NCI-H2171 (cell line): Measurements from ENCODE around the gene MAPT.
A peak's percentile ranks its signal among the peaks of the same experiment; 100 is the strongest.
"Not testable (repeated sequence)": the region's sequence is repeated elsewhere in the genome, so short reads cannot be mapped to it uniquely, and the experiment has no call there.

Source experiments
- DNase-seq: peaks from one replicate; lab custom pipeline; 2025; lab: John Stamatoyannopoulos, UW

Gene MAPT

GRCh38 chr17:45992904-45993303, 98.5 kb downstream of the MAPT start:
- no peak for DNase-seq

GRCh38 chr17:45993962-45994627, 99.7 kb downstream of the MAPT start:
- DNase-seq, result no peak

GRCh38 chr17:45994987-45995386, 100.6 kb downstream of the MAPT start:
- DNase-seq, result no peak

GRCh38 chr17:45995627-45996270, 101.4 kb downstream of the MAPT start:
- DNase-seq, result no peak

GRCh38 chr17:45996282-45996937, 102.1 kb downstream of the MAPT start:
- DNase-seq, result no peak

- no peak for DNase-seq
These were observed 102.8 kb downstream of the MAPT start for GRCh38 chr17:45997166-45997565.

- DNase-seq, result no peak
These were observed 103.3 kb downstream of the MAPT start for GRCh38 chr17:45997624-45998023.

- DNase-seq, result no peak
These were observed 104.9 kb downstream of the MAPT start, which contains the start of gene STH for GRCh38 chr17:45998987-45999899. STH (plus strand) TSS chr17:45999250; CDS start chr17:45999280, 30 bp downstream.

- DNase-seq, result no peak
These were observed 105.5 kb downstream of the MAPT start for GRCh38 chr17:45999900-46000290.

GRCh38 chr17:46000292-46000691, 105.9 kb downstream of the MAPT start:
- DNase-seq, result no peak

GRCh38 chr17:46000757-46001156, 106.4 kb downstream of the MAPT start:
- no peak for DNase-seq

GRCh38 chr17:46001390-46002310, 107.3 kb downstream of the MAPT start:
- no peak for DNase-seq

GRCh38 chr17:46002311-46002972, 108.1 kb downstream of the MAPT start:
- DNase-seq, result peak; percentile 23

- DNase-seq, result no peak
These were observed 108.6 kb downstream of the MAPT start for GRCh38 chr17:46002973-46003316.

GRCh38 chr17:46003907-46004748, 109.8 kb downstream of the MAPT start:
- DNase-seq, result no peak

GRCh38 chr17:46006082-46006481, 111.7 kb downstream of the MAPT start:
- DNase-seq, result not testable (repeated sequence)

- no peak for DNase-seq
These were observed 113.2 kb downstream of the MAPT start for GRCh38 chr17:46007461-46007965.

GRCh38 chr17:46008591-46008990, 114.2 kb downstream of the MAPT start:
- DNase-seq, result no peak
